Adipocyte (in vitro differentiated cells): ENCODE data around the gene TRPM3.
"Not testable (repeated sequence)": the region's sequence is repeated elsewhere in the genome, so short reads cannot be mapped to it uniquely, and the experiment has no call there.

ENCODE experiments used
- DNase-seq: peaks from one replicate; pipeline ENCODE4 v3.0.0-alpha.2; 2015; ENCODE audit warnings: low read depth
- H3K27me3 ChIP-seq: replicated peaks from 2 replicates; pipeline ENCODE4 v1.7.0; 2013; ENCODE audit warnings: mild to moderate bottlenecking, low read length, moderate library complexity; ENCODE audit not compliant: control insufficient read depth, insufficient read depth
- H3K36me3 ChIP-seq: 2 replicates; pipeline ENCODE4 v1.7.0; 2013; ENCODE audit warnings: low read length, mild to moderate bottlenecking, moderate library complexity; ENCODE audit not compliant: control insufficient read depth, insufficient read depth, severe bottlenecking
- H3K4me1 ChIP-seq: 2 replicates; pipeline ENCODE4 v1.7.0; 2013; ENCODE audit warnings: mild to moderate bottlenecking, low read length, moderate library complexity; ENCODE audit not compliant: control insufficient read depth, insufficient read depth
- H3K4me3 ChIP-seq: 2 replicates; pipeline ENCODE4 v1.7.0; 2013; ENCODE audit warnings: mild to moderate bottlenecking, low read length, moderate library complexity
- H3K9ac ChIP-seq: 2 replicates; pipeline ENCODE4 v1.7.0; 2013; ENCODE audit warnings: mild to moderate bottlenecking, low read length, moderate library complexity
- H3K9me3 ChIP-seq: 2 replicates; pipeline ENCODE4 v1.7.0; 2013; ENCODE audit warnings: mild to moderate bottlenecking, low read length, moderate library complexity; ENCODE audit not compliant: control insufficient read depth

The TRPM3 gene

GRCh38 chr9:70995511-70995910 lies 125.9 kb downstream of the TRPM3 start:
- no peak overlapping the region for H3K9ac ChIP-seq
- no peaks in the 10 kb centered on the region for H3K36me3 ChIP-seq
- DNase-seq = no peak
- no peak overlapping the region for H3K4me3 ChIP-seq
- H3K9me3 ChIP-seq = no peaks in the 10 kb centered on the region
- H3K4me1 ChIP-seq = peaks cover 13% of the 10 kb centered on the region
- no peaks in the 10 kb centered on the region for H3K27me3 ChIP-seq

GRCh38 chr9:70994582-70994981 lies 126.8 kb downstream of the TRPM3 start:
- no peaks in the 10 kb centered on the region for H3K36me3 ChIP-seq
- no peaks in the 10 kb centered on the region for H3K27me3 ChIP-seq
- peaks cover 9% of the 10 kb centered on the region for H3K4me1 ChIP-seq
- no peaks in the 10 kb centered on the region for H3K9me3 ChIP-seq
- no peak for DNase-seq
- H3K9ac ChIP-seq = no peak overlapping the region
- H3K4me3 ChIP-seq = no peak overlapping the region

GRCh38 chr9:70988551-70988950 lies 132.9 kb downstream of the TRPM3 start:
- no peaks in the 10 kb centered on the region for H3K27me3 ChIP-seq
- no peaks in the 10 kb centered on the region for H3K36me3 ChIP-seq
- peak; percentile 62 for DNase-seq
- H3K9me3 ChIP-seq = peaks cover 3% of the 10 kb centered on the region
- peaks cover 15% of the 10 kb centered on the region for H3K4me1 ChIP-seq
- H3K9ac ChIP-seq = peak overlapping the region; percentile 54
- peak overlapping the region; percentile 2 for H3K4me3 ChIP-seq

GRCh38 chr9:70987986-70988385 lies 133.4 kb downstream of the TRPM3 start:
- peaks cover 6% of the 10 kb centered on the region for H3K9me3 ChIP-seq
- H3K27me3 ChIP-seq = no peaks in the 10 kb centered on the region
- peak overlapping the region; percentile 2 for H3K4me3 ChIP-seq
- peaks cover 15% of the 10 kb centered on the region for H3K4me1 ChIP-seq
- peak; percentile 91 for DNase-seq
- H3K36me3 ChIP-seq = no peaks in the 10 kb centered on the region
- peak overlapping the region; percentile 54 for H3K9ac ChIP-seq

GRCh38 chr9:70986984-70987383 lies 134.4 kb downstream of the TRPM3 start:
- H3K27me3 ChIP-seq = no peaks in the 10 kb centered on the region
- H3K4me1 ChIP-seq = peaks cover 15% of the 10 kb centered on the region
- H3K36me3 ChIP-seq = no peaks in the 10 kb centered on the region
- no peak for DNase-seq
- H3K9ac ChIP-seq = no peak overlapping the region
- H3K4me3 ChIP-seq = no peak overlapping the region
- H3K9me3 ChIP-seq = peaks cover 6% of the 10 kb centered on the region

- Histone ChIP-seq H3K9ac (no peak overlapping the region), H3K4me3 (no peak overlapping the region), H3K36me3 (no peaks in the 10 kb centered on the region), H3K27me3 (no peaks in the 10 kb centered on the region), H3K9me3 (peaks cover 6% of the 10 kb centered on the region), H3K4me1 (peaks cover 13% of the 10 kb centered on the region)
- DNase-seq = peak; percentile 35
Measured at GRCh38 chr9:70983723-70984295, 137.6 kb downstream of the TRPM3 start.

- no peak for DNase-seq
- Histone ChIP-seq H3K36me3 (no peaks in the 10 kb centered on the region), H3K27me3 (no peaks in the 10 kb centered on the region), H3K9ac (no peak overlapping the region), H3K4me1 (no peaks in the 10 kb centered on the region), H3K9me3 (peaks cover 6% of the 10 kb centered on the region), H3K4me3 (no peak overlapping the region)
Measured at GRCh38 chr9:70981312-70981711, 140.1 kb downstream of the TRPM3 start.

- H3K4me3 ChIP-seq = no peak overlapping the region
- peak; percentile 29 for DNase-seq
- H3K9me3 ChIP-seq = peaks cover 6% of the 10 kb centered on the region
- no peaks in the 10 kb centered on the region for H3K27me3 ChIP-seq
- no peak overlapping the region for H3K9ac ChIP-seq
- no peaks in the 10 kb centered on the region for H3K4me1 ChIP-seq
- no peaks in the 10 kb centered on the region for H3K36me3 ChIP-seq
Measured at GRCh38 chr9:70979966-70980365, 141.5 kb downstream of the TRPM3 start.

GRCh38 chr9:70978085-70978484 lies 143.3 kb downstream of the TRPM3 start:
- no peaks in the 10 kb centered on the region for H3K4me1 ChIP-seq
- H3K36me3 ChIP-seq = no peaks in the 10 kb centered on the region
- DNase-seq = no peak

GRCh38 chr9:70975821-70976220 lies 145.6 kb downstream of the TRPM3 start:
- Histone ChIP-seq H3K36me3 (no peaks in the 10 kb centered on the region), H3K4me3 (no peak overlapping the region), H3K9ac (no peak overlapping the region), H3K27me3 (no peaks in the 10 kb centered on the region), H3K4me1 (no peaks in the 10 kb centered on the region), H3K9me3 (no peaks in the 10 kb centered on the region)
- DNase-seq = no peak

More at GRCh38 chr9:70978085-70978484, 143.3 kb downstream of the TRPM3 start:
- Histone ChIP-seq H3K9ac (no peak overlapping the region), H3K4me3 (no peak overlapping the region), H3K9me3 (no peaks in the 10 kb centered on the region), H3K27me3 (no peaks in the 10 kb centered on the region)

GRCh38 chr9:70971723-70972122 lies 149.7 kb downstream of the TRPM3 start:
- Histone ChIP-seq H3K9ac (no peak overlapping the region), H3K4me3 (no peak overlapping the region), H3K36me3 (no peaks in the 10 kb centered on the region), H3K9me3 (no peaks in the 10 kb centered on the region), H3K27me3 (no peaks in the 10 kb centered on the region), H3K4me1 (no peaks in the 10 kb centered on the region)
- DNase-seq = no peak

- H3K36me3 ChIP-seq, DNase-seq, H3K4me3 ChIP-seq, H3K4me1 ChIP-seq, H3K9ac ChIP-seq, H3K9me3 ChIP-seq, H3K27me3 ChIP-seq: not testable (repeated sequence)
Measured at GRCh38 chr9:70966380-70966779, 155.0 kb downstream of the TRPM3 start.
